Measurements from ENCODE around the gene HEY2. TPM values are rescaled to one million over a fixed set of nuclear protein-coding genes. Genes with fewer than 3 reads are reported as not detected.
A peak's percentile ranks its signal among the peaks of the same experiment; 100 is the strongest.

HEY2 gene
- total and polyA plus RNA-seq, 11 donors, result 19.9 to 50.9 (median 36.0) TPM

DNA sequence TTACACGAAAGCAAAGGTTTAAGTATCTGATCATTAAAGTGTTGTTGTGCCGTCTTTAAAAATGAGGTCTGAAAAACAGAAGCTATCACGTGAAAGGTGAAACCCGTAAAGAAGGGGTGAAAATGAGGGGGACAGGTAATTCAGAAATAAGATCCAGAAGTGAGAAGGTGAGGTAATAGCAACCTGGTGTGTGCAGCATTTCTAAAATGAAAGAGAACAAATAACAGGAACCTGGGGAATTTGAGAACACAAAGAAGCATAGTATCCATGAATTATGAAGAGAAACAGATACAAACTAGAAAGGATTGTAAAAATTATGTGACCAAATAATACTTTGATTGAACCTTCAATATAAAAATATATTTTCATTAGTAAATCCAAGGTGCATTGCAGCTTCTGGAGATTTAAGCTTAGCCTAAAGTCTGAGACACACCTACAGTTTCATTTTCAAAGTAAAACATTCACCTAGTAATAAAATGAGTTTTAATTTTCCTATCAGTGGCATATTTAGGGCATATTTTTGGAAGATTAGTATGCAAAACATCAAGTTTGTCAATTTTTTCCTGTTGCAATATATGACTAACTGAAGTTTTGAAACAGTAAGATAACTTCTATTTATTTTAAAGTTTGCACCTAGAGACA is 1.4 kb downstream of the HEY2 start:
- TF ChIP-seq, protein P1, sequence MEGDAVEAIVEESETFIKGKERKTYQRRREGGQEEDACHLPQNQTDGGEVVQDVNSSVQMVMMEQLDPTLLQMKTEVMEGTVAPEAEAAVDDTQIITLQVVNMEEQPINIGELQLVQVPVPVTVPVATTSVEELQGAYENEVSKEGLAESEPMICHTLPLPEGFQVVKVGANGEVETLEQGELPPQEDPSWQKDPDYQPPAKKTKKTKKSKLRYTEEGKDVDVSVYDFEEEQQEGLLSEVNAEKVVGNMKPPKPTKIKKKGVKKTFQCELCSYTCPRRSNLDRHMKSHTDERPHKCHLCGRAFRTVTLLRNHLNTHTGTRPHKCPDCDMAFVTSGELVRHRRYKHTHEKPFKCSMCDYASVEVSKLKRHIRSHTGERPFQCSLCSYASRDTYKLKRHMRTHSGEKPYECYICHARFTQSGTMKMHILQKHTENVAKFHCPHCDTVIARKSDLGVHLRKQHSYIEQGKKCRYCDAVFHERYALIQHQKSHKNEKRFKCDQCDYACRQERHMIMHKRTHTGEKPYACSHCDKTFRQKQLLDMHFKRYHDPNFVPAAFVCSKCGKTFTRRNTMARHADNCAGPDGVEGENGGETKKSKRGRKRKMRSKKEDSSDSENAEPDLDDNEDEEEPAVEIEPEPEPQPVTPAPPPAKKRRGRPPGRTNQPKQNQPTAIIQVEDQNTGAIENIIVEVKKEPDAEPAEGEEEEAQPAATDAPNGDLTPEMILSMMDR (IDR thresholded peaks at IDR 0.05), result no peak
- TF ChIP-seq POLR2A (IDR thresholded peaks at IDR 0.05), result no peak
- DNase-seq, result no peak
- 29 to 37% (median 33%) methylated on average over 4 of the region's 4 CpGs for WGBS, 4 donors
- Histone ChIP-seq H3K36me3 (peaks cover 0 to 18% (median 0%) of the 10 kb centered on the region in 9 donors), H3K27me3 (peaks cover 0 to 88% (median 0%) of the 10 kb centered on the region in 9 donors), H3K9me3 (no peaks in the 10 kb centered on the region), H3K4me3 (peak overlapping the region; percentile 56 to 89 (median 79)), H3K27ac (peak overlapping the region; percentile 76 to 99 (median 94)), H3K4me1 (peaks cover 0 to 45% (median 9%) of the 10 kb centered on the region in 12 donors)
- intact Hi-C loops (cut with DNase I), result loop anchor here in 6 of 10 donors (2.0 to 5.0 kb wide), 3 partner anchors 388 to 439 kb away; no protein-coding TSS in a partner anchor
- no peak for ATAC-seq

DNA sequence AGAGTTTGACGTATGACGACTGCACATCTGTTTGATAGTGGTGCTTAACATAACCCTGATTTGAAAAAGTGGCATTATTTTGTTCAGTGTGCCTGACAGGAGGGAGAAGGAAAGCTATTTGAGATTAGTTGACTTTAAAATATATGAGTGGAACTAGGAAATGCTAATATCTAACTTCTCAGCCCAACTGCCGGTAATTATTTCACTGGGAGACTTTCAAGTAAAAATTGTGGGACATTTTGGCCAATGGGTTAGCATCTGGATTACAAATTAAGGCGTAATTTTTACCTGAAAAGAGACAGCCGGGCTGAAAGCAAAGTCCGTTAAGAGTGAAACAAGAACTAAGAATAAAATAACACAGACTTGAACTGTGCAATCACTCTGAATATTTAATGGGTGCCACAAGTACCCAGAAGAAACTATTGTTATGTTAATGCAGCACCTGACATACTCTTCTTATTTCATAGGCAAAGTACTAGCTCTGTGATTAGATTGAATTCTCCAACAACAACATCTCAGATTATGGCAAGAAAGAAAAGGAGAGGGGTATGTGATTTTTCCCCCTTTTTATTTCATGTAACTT is 2.0 kb downstream of the HEY2 start:
- Histone ChIP-seq H3K4me1 (peaks cover 0 to 43% (median 10%) of the 10 kb centered on the region in 12 donors), H3K36me3 (peaks cover 0 to 21% (median 0%) of the 10 kb centered on the region in 9 donors), H3K4me3 (peak overlapping the region; percentile 56 to 89 (median 79)), H3K9me3 (no peaks in the 10 kb centered on the region), H3K27ac (peak overlapping the region; percentile 50 to 99 (median 93)), H3K27me3 (peaks cover 0 to 81% (median 0%) of the 10 kb centered on the region in 9 donors)
- intact Hi-C loops (cut with DNase I), result loop anchor here in 6 of 10 donors (2.0 to 5.0 kb wide), 3 partner anchors 389 to 439 kb away; no protein-coding TSS in a partner anchor
- ATAC-seq (no peak), DNase-seq (no peak)
- 38 to 49% (median 42%) methylated on average over 6 of the region's 6 CpGs for WGBS, 4 donors
- no peak for TF ChIP-seq POLR2A (IDR thresholded peaks at IDR 0.05)
- TF ChIP-seq, protein P1 (IDR thresholded peaks at IDR 0.05), result no peak

DNA sequence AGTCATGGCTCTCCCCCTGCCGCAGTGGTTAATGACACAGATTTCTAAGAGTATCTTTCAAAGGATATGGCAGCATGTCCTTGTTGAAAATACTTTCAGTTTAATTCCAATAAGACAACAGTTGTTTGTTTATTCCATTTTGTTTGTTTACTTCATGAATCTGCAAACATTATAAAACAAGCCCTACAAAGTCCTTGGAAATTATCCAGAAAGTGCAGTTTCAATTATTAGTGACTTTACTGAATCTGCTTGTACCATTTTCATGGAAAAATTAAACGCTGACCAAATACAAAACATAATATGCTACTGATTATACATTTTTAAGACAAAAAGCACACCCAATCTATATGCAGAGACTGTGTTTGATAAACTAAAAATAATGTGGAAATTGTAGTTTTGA is 3.3 kb downstream of the HEY2 start:
- Histone ChIP-seq H3K4me3 (peak overlapping the region in 11 of 12 donors; percentile 56 to 89 (median 81)), H3K27ac (peak overlapping the region; percentile 25 to 99 (median 92)), H3K4me1 (peaks cover 0 to 36% (median 10%) of the 10 kb centered on the region in 12 donors), H3K9me3 (no peaks in the 10 kb centered on the region), H3K27me3 (peaks cover 0 to 68% (median 0%) of the 10 kb centered on the region in 9 donors), H3K36me3 (peaks cover 0 to 30% (median 3%) of the 10 kb centered on the region in 9 donors)
- 51 to 64% (median 61%) methylated on average over 2 of the region's 2 CpGs for WGBS, 4 donors
- ATAC-seq (no peak), DNase-seq (no peak)
- TF ChIP-seq POLR2A (IDR thresholded peaks at IDR 0.05), result no peak
- TF ChIP-seq, protein P1 (IDR thresholded peaks at IDR 0.05), result no peak
- intact Hi-C loops (cut with DNase I), result loop anchor here in 6 of 10 donors (5.0 kb wide), 2 partner anchors 390 to 440 kb away; no protein-coding TSS in a partner anchor
